ENCODE data around the gene PPARGC1A. TPM values are rescaled to one million over a fixed set of nuclear protein-coding genes. Genes with fewer than 3 reads are reported as not detected.

PPARGC1A gene
- total and polyA plus RNA-seq, 10 of the 15 experiments (the other 5 are each of a cell fraction or from before 2014, with no cell fraction given): 0.01 to 0.05 (median 0.04) TPM; not detected in 7

DNA sequence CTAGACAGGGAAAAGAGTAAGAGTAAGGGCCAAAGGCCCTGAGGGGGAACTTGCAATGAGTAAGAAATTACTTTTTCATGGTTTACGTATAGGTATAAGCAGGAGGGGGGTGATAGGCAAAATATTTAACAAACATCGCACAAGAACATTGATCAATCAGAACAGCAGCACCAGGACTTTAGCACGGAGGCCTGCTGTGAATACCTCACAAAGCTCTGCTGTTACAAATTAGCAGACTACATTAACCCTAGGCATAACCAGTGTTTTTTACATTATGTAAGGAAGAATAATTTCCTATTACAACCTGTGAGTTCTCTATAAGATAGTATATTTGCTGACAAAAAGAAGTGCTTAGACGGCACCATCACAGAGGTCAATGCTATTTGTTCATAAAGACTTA lies 44.9 kb downstream of the PPARGC1A start:
- ATAC-seq (no peak), FAIRE-seq (no peak), DNase-seq (ENCODE audit: low read depth, low spot score) (no peak)
- ChIA-PET CTCF (no interaction called here), RAD21 (ENCODE audit: unreplicated experiment) (no interaction called here), POLR2A (no interaction called here), SMC1A (ENCODE audit: uncharacterized antibody, unreplicated experiment) (no interaction called here)
- Histone ChIP-seq H3K27ac (ENCODE audit: control insufficient read depth, insufficient read depth) (no peak overlapping the region), H3K9me3 (replicated peaks; ENCODE audit: control insufficient read depth, insufficient read depth, low read length) (no peaks in the 10 kb centered on the region), H3K36me3 (ENCODE audit: control insufficient read depth in 2 of 2, insufficient read depth in 2 of 2, low read length in 1 of 2) (no peaks in the 10 kb centered on the region), H2AFZ (ENCODE audit: control insufficient read depth, low read depth, low read length) (no peak overlapping the region), H3K79me2 (ENCODE audit: control insufficient read depth, insufficient read depth, low read length) (no peaks in the 10 kb centered on the region), H3K4me3 (no peak overlapping the region), H3K27me3 (replicated peaks in 1 of 2; ENCODE audit: control insufficient read depth in 2 of 2, insufficient read depth in 2 of 2, low read length in 1 of 2) (no peaks in the 10 kb centered on the region), H3K4me1 (ENCODE audit: control insufficient read depth, insufficient read depth, low read length) (no peaks in the 10 kb centered on the region), H3K4me2 (ENCODE audit: control insufficient read depth, insufficient read depth) (no peak overlapping the region), H4K20me1 (ENCODE audit: control insufficient read depth, insufficient read depth) (no peaks in the 10 kb centered on the region), H3K9ac (ENCODE audit: control insufficient read depth, insufficient read depth, low read length) (no peak overlapping the region)
- intact Hi-C loops (cut with micrococcal nuclease; ENCODE audit: unreplicated experiment): no loop called here
- in situ Hi-C loops (cut with MboI): no loop called here
- no peak for TF ChIP-seq KDM1A (IDR thresholded peaks at IDR 0.05; ENCODE audit: borderline replicate concordance)
- no peak for TF ChIP-seq HDAC2 (IDR thresholded peaks at IDR 0.05)
- no peak for TF ChIP-seq KAT2A (conservative IDR thresholded peaks at IDR 0.05; ENCODE audit: control insufficient read depth, low read depth, low read length)
- TF ChIP-seq NR2C1 (IDR thresholded peaks at IDR 0.05): no peak
- TF ChIP-seq, protein P1, sequence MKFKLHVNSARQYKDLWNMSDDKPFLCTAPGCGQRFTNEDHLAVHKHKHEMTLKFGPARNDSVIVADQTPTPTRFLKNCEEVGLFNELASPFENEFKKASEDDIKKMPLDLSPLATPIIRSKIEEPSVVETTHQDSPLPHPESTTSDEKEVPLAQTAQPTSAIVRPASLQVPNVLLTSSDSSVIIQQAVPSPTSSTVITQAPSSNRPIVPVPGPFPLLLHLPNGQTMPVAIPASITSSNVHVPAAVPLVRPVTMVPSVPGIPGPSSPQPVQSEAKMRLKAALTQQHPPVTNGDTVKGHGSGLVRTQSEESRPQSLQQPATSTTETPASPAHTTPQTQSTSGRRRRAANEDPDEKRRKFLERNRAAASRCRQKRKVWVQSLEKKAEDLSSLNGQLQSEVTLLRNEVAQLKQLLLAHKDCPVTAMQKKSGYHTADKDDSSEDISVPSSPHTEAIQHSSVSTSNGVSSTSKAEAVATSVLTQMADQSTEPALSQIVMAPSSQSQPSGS (IDR thresholded peaks at IDR 0.05; ENCODE audit: low read length): no peak
- TF ChIP-seq CBX3 (IDR thresholded peaks at IDR 0.05; ENCODE audit: borderline replicate concordance, low read depth): no peak
- no peak for TF ChIP-seq BHLHE40 (IDR thresholded peaks at IDR 0.05; ENCODE audit: borderline replicate concordance in 1 of 2, low read depth in 2 of 2, low read length in 1 of 2)
- TF ChIP-seq ZSCAN29 (IDR thresholded peaks at IDR 0.05): no peak
- TF ChIP-seq PAX5 (IDR thresholded peaks at IDR 0.05; ENCODE audit: borderline replicate concordance, low read depth, low read length): no peak
- no peak for TF ChIP-seq SMAD5 (IDR thresholded peaks at IDR 0.05; ENCODE audit: low read depth)
- TF ChIP-seq KLF5 (IDR thresholded peaks at IDR 0.05; ENCODE audit: partially characterized antibody): no peak
- TF ChIP-seq E2F4 (IDR thresholded peaks at IDR 0.05; ENCODE audit: low read depth, low read length): no peak
- TF ChIP-seq ZNF24 (IDR thresholded peaks at IDR 0.05): no peak
- no peak for TF ChIP-seq POLR2A (IDR thresholded peaks at IDR 0.05; ENCODE audit: low read depth, low read length)
- no peak for TF ChIP-seq ZNF622 (IDR thresholded peaks at IDR 0.05)
- no peak for TF ChIP-seq SREBF1 (IDR thresholded peaks at IDR 0.05; ENCODE audit: low read length)
- no TSS peak for BruUV-seq (replicated peaks)
- 83% methylated on average over 4 of the region's 4 CpGs for WGBS (ENCODE audit: insufficient coverage, insufficient replicate concordance, low lambda C conversion rate, missing lambda C conversion rate)
